GM18951 (cell line): Measurements from ENCODE around the gene TSPAN9.

Experiments
- POLR2A ChIP-seq: IDR thresholded peaks from 4 replicates; pipeline ENCODE4 v1.6.1; 2011; ENCODE audit warnings: mild to moderate bottlenecking; ENCODE audit not compliant: insufficient read length, insufficient read depth; ENCODE audit errors: extremely low read depth
- in situ Hi-C: fragments of 300-500 bp; cut with MboI; formaldehyde crosslinking; loops from one replicate; pipeline ENCODE4 v1.12.0; 2022; ENCODE audit warnings: low sequenced_read_pairs, mixed read lengths, inconsistent platforms; ENCODE audit not compliant: unreplicated experiment

TSPAN9 gene, protein sequence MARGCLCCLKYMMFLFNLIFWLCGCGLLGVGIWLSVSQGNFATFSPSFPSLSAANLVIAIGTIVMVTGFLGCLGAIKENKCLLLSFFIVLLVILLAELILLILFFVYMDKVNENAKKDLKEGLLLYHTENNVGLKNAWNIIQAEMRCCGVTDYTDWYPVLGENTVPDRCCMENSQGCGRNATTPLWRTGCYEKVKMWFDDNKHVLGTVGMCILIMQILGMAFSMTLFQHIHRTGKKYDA

DNA sequence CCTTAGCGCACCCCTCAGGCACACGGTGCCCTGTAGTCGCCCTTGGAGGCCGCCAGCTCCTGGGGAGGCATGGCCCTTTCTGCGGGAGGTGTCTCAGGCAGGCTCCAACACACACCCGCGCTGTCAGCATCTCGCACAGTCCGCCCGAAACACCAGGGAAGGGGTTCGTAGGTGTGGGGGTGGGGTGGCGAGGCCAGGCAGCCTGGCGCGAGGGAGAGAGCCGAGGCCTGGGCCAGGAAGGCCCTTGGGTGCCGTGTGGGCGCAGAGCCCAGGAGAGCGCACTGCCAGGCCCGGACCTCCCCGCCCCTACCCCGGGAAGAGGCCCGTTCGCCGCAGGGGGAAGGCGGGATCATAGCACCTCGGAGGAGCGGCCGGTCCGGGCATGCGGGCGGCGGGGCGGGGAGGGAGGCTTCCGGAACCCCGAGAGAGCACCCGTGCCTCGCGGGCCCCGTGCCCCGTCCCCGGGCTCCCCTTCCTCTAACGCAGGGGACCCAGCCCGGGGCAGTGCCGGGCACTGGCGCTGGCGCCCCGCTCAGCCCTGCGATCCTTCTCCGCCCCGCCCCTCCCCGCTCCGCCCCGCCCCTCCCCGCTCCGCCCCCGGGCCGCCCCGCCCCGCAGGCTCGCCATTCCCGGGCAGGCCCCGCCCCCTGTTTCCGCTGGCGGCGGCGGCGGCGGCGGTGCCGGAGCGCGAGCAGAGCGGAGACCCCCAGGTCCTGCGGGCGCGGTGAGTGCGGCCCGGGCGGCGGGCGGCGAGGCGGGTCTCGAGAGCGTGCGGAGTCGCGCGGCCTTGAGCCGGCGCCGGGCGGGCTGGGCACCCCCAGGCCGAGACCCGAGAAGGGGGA is at the start of gene TSPAN9:
Gene TSPAN9 (plus strand): TSS at position 650 of the 842 bp plus-strand sequence. CDS start 123,815 bp downstream, outside the sequence.
- in situ Hi-C loops: no loop called here
- peak; percentile 13 for TF ChIP-seq POLR2A

DNA sequence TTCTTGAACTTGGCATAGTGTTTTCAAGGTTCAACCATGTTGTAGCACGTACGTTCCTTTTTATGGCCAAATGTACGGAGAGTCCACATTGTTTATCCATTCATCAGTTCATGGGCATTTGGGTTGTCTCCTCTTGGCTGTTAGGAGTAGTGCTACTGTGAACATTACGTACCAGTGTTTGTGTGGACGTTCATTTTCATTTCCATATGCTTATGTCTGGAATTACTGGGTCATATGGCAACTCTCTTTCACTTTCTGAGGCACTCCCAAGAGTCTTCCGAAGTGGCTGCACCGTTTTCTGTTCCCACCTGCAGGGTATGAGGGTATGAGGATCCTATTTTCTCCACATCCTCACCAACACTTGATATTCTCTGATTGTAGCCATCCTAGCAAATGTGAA is 49.1 kb upstream of the TSPAN9 start:
- no peak for TF ChIP-seq POLR2A
- in situ Hi-C loops: loop anchor here (25.0 kb wide), 1 partner anchor 166 kb away; the partner anchor contains the start of gene TEX52

DNA sequence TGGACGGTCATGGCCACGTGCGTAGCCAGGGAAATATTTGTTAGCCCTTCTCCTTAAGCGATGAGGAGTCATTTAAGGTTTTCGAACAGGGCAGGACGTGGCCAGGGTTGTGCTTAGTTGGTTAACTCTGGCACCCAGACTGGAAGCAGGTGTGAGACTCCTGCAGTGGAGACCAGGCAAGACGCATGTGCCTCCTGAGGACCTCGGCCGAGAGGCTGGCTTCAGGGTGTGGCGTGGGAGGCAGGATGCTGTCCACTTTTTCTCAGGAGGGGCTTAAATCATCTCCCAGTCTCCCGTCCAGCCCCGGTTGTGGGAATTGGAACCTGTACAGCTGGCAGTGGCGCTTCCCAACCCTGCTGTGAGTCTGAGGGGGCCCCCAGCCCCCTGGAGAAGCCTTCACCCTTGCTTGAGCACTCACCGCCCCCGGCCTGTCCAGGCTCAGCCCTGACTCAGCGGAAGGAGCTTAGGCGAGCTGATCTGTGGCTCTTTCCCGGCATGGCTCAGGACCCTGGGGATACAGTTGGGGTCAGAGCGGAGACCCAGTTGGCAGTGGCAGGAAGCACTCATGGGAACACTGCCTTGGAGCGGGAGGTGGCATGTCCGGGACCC is 46.3 kb upstream of the TSPAN9 start:
- in situ Hi-C loops: loop anchor here (25.0 kb wide), 1 partner anchor 169 kb away; the partner anchor contains the start of gene TEX52
- no peak for TF ChIP-seq POLR2A

DNA sequence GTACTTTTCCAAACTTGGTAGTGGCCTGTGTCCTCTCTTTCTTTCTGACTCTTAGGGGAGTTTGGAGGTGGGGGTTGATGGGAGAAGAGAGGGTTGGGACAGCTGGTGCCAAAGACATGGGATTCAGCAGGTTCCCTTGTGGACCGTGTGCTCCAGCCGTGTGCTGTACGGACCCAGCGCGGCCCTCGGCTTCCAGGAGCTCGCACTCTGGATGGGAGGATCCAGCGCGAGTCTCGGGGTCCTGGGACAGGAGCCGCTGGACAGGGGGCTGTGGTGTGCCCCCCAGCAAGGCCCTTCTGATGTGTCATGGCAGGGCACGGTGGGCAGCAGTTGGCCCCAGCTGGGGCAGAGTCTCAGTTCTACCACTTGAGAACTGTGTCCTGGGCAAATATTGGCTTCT is 45.0 kb upstream of the TSPAN9 start:
- in situ Hi-C loops: loop anchor here (25.0 kb wide), 1 partner anchor 170 kb away; the partner anchor contains the start of gene TEX52

DNA sequence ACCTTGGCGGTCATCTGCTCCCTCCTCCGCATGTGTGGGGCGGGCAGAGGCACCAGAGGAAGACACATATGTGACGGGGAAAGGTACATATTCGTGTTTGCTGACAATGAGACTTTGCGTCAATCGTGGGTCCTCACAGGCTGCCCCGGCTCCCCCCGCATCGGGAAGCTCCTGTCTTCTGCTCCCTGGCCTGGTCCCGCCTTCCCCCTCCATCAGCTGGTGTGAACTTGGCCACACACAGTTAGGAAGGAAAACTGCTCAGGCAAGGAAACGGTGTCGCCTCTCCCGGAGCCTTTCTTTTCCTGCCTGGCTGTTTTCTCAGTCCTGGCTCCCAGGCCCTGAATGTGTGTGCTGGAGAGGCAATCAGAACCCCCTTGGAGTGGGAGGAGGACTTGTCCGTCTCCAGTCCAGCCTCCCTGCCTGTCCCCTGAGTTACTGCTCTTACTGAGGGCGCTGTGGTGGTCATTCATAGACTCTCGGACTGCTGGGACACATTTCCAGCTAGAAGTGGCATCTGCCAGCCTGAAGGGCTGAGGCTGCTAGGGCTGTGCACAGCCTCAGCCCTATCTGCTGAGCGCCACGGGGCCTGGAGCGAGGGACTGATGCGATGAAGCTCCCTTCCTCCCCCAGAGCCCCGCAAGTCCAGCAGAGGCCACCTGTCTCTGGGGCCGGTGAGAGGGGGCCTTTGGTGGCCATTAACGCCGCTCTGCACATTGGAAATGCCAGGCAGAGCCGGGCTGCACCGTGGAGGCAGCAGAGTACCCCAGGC is 44.2 kb upstream of the TSPAN9 start:
- no peak for TF ChIP-seq POLR2A
- in situ Hi-C loops: loop anchor here (25.0 kb wide), 1 partner anchor 171 kb away; the partner anchor contains the start of gene TEX52

More for the DNA sequence above, 45.0 kb upstream of the TSPAN9 start:
- no peak for TF ChIP-seq POLR2A

DNA sequence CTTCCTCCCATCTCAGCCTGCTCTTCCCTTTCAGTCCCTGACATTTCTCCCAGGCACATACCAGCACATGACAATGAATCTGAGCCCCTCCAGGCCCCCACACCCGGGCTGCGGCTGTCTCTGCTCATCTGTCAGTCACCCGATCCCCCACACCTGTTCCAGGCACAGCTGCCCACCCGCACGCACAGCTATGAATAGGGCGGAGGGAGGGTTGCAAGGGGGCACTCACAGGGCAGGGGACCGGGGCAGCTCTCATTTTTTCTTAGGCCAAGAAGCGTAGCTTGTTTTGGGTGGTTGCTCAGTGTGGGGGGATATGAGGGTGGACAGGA is 43.7 kb upstream of the TSPAN9 start:
- no peak for TF ChIP-seq POLR2A
- in situ Hi-C loops: loop anchor here (25.0 kb wide), 1 partner anchor 171 kb away; the partner anchor contains the start of gene TEX52

DNA sequence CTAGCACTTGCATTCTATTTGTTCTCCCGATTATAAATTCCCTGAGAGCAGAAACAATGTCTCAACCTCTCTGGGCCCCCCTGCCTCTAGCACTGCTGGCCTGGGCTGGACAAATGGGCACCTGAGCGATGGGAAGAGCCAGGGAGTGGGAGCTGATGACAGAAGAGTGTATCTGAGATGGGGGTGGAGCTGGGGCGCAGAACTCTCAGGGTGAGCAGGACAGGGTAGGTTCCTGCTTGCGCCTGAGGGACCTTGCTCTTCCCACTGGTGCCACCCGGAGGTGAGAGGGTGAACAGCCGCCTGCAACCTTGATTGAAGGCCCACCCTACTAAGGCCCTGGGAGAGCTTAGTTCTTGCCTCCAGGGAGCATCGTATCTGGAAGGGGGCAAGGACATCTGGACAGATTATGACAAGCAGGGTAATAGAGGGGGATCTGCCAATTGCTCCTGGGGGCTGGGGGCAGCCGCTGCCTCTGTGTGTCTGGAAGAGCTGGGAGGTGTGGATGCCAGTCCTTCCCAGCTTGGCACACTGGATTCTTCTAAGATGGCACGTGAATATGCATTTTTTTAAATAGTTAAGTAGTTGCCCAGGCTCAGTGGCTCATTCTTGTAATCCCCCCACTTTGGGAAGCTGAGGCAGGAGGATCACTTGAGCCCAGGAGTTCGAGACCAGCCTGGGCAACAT is 43.0 kb upstream of the TSPAN9 start:
- in situ Hi-C loops: loop anchor here (25.0 kb wide), 1 partner anchor 172 kb away; the partner anchor contains the start of gene TEX52
- no peak for TF ChIP-seq POLR2A

DNA sequence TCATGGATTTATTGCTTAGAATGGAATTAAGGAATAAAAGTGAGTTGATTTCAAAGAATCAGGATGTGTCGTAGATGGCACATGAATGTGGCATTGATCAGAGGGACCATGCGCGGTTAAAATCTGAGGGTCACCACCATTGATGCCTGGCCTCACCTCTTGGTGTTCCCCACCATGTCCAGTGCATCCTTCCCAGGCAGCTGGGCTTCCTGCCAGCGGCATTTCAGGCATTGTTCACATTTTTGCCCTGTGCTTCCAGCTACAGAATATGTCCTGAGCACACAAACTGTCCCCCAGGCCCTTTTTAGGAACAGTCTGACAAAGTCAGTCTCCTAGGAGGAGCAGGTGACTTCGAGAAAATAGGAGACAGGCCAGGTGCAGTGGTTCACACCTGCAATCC is 42.0 kb upstream of the TSPAN9 start:
- in situ Hi-C loops: loop anchor here (25.0 kb wide), 1 partner anchor 173 kb away; the partner anchor contains the start of gene TEX52

DNA sequence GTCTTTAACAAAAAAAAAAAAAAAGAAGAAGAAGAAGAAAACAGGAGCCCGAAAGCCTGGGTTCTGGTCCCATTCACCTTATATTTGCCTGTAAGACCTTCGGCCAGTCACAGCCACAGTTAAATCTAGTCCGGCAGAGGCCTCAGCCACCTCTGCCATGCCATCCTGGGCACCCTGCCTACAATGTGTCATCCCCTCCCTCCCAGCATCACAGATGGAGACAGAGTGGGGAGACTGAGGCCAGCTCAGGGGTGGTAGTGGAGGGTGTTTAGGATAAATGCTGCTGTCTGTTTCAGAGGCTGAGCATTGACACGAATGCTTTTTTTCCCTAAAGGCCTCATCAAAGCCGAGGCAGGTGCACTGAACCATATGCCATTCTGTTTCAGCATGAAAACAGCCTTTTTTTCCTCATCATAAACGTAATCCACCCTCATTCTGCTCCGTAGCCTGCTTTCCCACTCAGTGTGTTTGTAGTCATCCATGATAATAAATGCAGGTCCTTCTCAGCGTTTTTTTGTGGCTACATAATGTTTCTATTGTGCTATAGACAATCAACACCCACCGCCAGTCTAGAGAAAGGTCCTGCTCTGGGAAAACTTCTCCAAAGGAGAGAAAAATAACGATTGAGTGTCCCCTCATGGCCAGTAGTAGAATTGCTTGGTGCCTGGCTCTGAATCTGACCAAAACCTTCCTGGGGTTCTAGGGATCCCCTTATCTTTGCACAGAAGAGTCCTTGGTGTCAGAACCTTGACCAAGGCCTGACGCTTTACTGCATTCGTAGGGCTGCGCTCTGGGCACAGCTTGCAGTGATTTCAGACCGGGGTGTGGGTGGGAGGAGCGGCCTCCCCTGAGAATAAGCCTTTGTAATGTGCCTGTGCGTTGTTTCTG is 41.1 kb upstream of the TSPAN9 start:
- in situ Hi-C loops: loop anchor here (25.0 kb wide), 1 partner anchor 174 kb away; the partner anchor contains the start of gene TEX52
- no peak for TF ChIP-seq POLR2A

More for the DNA sequence above, 42.0 kb upstream of the TSPAN9 start:
- no peak for TF ChIP-seq POLR2A

DNA sequence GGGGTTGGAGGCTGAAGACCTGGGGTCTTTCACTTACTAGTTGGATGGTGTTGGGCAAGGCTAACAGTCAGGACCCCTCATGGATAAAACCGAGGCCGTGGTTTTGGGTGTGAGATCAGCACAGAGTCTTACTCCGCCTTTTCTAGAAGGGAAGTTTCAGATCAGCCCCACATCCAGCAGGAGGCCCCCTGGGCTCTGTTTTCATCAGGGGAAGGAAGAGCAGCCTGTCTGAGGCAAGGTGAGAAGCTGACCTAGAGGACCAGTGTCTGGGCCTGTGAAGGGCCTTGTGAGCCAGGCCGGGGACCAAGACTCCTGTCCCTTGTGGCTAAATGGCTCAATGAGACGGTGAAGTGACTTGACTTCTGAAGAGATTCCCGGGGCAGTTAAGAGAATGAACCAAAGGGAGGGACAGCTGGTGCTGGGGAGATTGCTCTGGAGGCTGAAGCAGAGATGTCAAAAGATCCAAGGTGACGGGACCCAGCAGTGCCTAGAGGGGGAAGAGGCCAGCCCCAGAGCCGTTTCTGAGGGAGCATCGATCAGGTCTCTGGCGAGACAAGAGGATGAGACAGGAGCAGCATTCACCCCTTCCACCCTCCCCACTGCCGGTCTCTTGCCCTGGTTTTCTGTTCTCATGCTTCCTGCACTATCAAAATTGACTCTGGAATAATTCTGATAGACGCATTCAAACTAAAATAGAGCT is 40.1 kb upstream of the TSPAN9 start:
- in situ Hi-C loops: loop anchor here (25.0 kb wide), 1 partner anchor 175 kb away; the partner anchor contains the start of gene TEX52

More for the DNA sequence above, 40.1 kb upstream of the TSPAN9 start:
- TF ChIP-seq POLR2A: no peak
